Neuronal stem cell (in vitro differentiated cells): ENCODE results near the gene TP63.

Source experiments
- DNase-seq: peaks from one replicate; pipeline ENCODE4 v3.0.0-alpha.2; 2013; ENCODE audit warnings: low spot score
- H2AFZ ChIP-seq: one replicate; pipeline ENCODE4 v1.6.1; 2013; ENCODE audit warnings: mild to moderate bottlenecking, low read length, inconsistent platforms
- H2AK5ac ChIP-seq: 2 replicates; pipeline ENCODE4 v1.6.1; 2013; ENCODE audit warnings: low read depth, mild to moderate bottlenecking, inconsistent platforms, low read length, moderate library complexity, mixed read lengths
- H2BK120ac ChIP-seq: 2 replicates; pipeline ENCODE4 v1.6.1; 2013; ENCODE audit warnings: low read depth, mild to moderate bottlenecking, inconsistent platforms, low read length, moderate library complexity, mixed read lengths
- H2BK12ac ChIP-seq: one replicate; pipeline ENCODE4 v1.6.1; 2013; ENCODE audit warnings: low read length, inconsistent platforms
- H2BK15ac ChIP-seq: 2 replicates; pipeline ENCODE4 v1.6.1; 2013; ENCODE audit warnings: mild to moderate bottlenecking, low read length, inconsistent platforms, mixed read lengths
- H2BK5ac ChIP-seq: one replicate; pipeline ENCODE4 v1.6.1; 2013; ENCODE audit warnings: inconsistent platforms, mild to moderate bottlenecking, low read length, moderate library complexity
- H3K14ac ChIP-seq: one replicate; pipeline ENCODE4 v1.6.1; 2013; ENCODE audit warnings: low read length, inconsistent platforms
- H3K18ac ChIP-seq: 2 replicates; pipeline ENCODE4 v1.6.1; 2013; ENCODE audit warnings: low read length, inconsistent platforms
- H3K23ac ChIP-seq: 2 replicates; pipeline ENCODE4 v1.6.1; 2013; ENCODE audit warnings: low read depth, mild to moderate bottlenecking, mixed read lengths, low read length, inconsistent platforms; ENCODE audit not compliant: poor library complexity
- H3K27ac ChIP-seq: replicated peaks from 3 replicates; pipeline ENCODE4 v1.5.1; 2013; ENCODE audit warnings: low read length, inconsistent platforms
- H3K27me3 ChIP-seq, 3 experiments: 2 replicates each; pipeline ENCODE4 v1.6.1; 2013; ENCODE audit warnings: low read length in 3 of 3, mild to moderate bottlenecking in 2 of 3, inconsistent platforms in 1 of 3, low read depth in 1 of 3, mixed read lengths in 1 of 3, moderate library complexity in 1 of 3; ENCODE audit not compliant: control insufficient read depth in 3 of 3, insufficient read depth in 3 of 3
- H3K36me3 ChIP-seq, 2 donors: replicated peaks in 1 of 2; 2 replicates each; pipeline ENCODE4 v1.6.1; 2013; ENCODE audit warnings: low read length in 2 of 2; ENCODE audit not compliant: control insufficient read depth in 2 of 2, insufficient read depth in 2 of 2
- H3K4ac ChIP-seq: 2 replicates; pipeline ENCODE4 v1.6.1; 2013; ENCODE audit warnings: inconsistent platforms, mild to moderate bottlenecking, low read length, moderate library complexity
- H3K4me1 ChIP-seq, 2 donors: 1 replicate in 1 of 2; 2 replicates in 1 of 2; pipeline ENCODE4 v1.6.1; 2013; ENCODE audit warnings: low read length in 2 of 2, low read depth in 1 of 2; ENCODE audit not compliant: control insufficient read depth in 2 of 2, insufficient read depth in 1 of 2
- H3K4me2 ChIP-seq: one replicate; pipeline ENCODE4 v1.6.1; 2013; ENCODE audit warnings: mild to moderate bottlenecking, low read length, inconsistent platforms; ENCODE audit not compliant: insufficient read depth, poor library complexity, severe bottlenecking
- H3K4me3 ChIP-seq, 2 donors: 2 replicates each; pipeline ENCODE4 v1.5.1; 2013; ENCODE audit warnings: low read length in 2 of 2, mild to moderate bottlenecking in 2 of 2, inconsistent platforms in 1 of 2, moderate library complexity in 1 of 2
- H3K79me1 ChIP-seq: one replicate; pipeline ENCODE4 v1.6.1; 2013; ENCODE audit warnings: low read depth, mild to moderate bottlenecking, inconsistent platforms, low read length, moderate library complexity
- H3K9ac ChIP-seq: one replicate; pipeline ENCODE4 v1.6.1; 2013; ENCODE audit warnings: mild to moderate bottlenecking, low read depth, low read length, inconsistent platforms; ENCODE audit not compliant: poor library complexity
- H3K9me3 ChIP-seq, 2 donors: replicated peaks in 1 of 2; 2 replicates each; pipeline versions ENCODE3 to v1.6.1; 2013; ENCODE audit warnings: low read length in 2 of 2, mild to moderate bottlenecking in 2 of 2, inconsistent platforms in 1 of 2, low read depth in 1 of 2, mixed read lengths in 1 of 2, moderate library complexity in 1 of 2; ENCODE audit not compliant: control insufficient read depth in 2 of 2, insufficient read depth in 1 of 2
- H4K8ac ChIP-seq: one replicate; pipeline ENCODE4 v1.6.1; 2013; ENCODE audit warnings: low read depth, mild to moderate bottlenecking, inconsistent platforms, low read length, moderate library complexity
- H4K91ac ChIP-seq: one replicate; pipeline ENCODE4 v1.6.1; 2013; ENCODE audit warnings: low read length, low read depth, mild to moderate bottlenecking, inconsistent platforms; ENCODE audit not compliant: poor library complexity
- WGBS, 2 donors: extraction: QIAGEN DNeasy Blood & Tissue Kit; methylation state at CpG; one replicate each; pipeline ENCODE4 v1.1.7; 2013; ENCODE audit warnings: missing lambda C conversion rate in 2 of 2, mixed read lengths in 1 of 2; ENCODE audit not compliant: insufficient read length in 2 of 2, insufficient replicate concordance in 1 of 2; ENCODE audit errors: extremely low coverage in 2 of 2; 5-methylcytosine and 5-hydroxymethylcytosine counted together

The TP63 gene

DNA sequence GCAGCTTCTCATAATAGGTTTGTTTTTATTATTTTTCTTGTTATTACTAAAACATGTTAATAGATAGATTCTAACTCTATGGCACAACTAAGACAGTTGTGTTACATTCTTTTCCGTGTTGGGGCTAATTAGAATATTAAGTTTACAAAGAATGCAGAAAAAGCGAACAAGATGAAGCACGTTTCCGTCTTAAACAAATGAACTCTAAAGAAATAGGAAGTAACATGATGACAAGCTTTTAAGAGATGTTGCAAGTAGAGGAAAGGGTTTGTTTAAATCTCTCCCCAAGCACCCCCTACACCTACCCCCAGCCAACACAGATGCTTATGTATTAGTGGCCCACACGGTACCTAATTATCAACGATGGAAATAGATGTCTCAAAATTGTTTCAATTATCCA is 207.1 kb downstream of the TP63 start:
- no peak overlapping the region for H4K8ac ChIP-seq
- H3K4me2 ChIP-seq = no peak overlapping the region
- H3K4me1 ChIP-seq = no peaks in the 10 kb centered on the region
- H4K91ac ChIP-seq = no peak overlapping the region
- H2BK120ac ChIP-seq = no peak overlapping the region
- no peak overlapping the region for H3K27ac ChIP-seq
- H3K4me3 ChIP-seq = no peak overlapping the region
- no peak overlapping the region for H3K18ac ChIP-seq
- H2BK5ac ChIP-seq = no peak overlapping the region
- H2BK15ac ChIP-seq = no peak overlapping the region
- DNase-seq = no peak
- no peak overlapping the region for H3K9ac ChIP-seq
- H2AFZ ChIP-seq = no peak overlapping the region
- no peaks in the 10 kb centered on the region for H3K9me3 ChIP-seq
- H3K79me1 ChIP-seq = no peaks in the 10 kb centered on the region
- H3K23ac ChIP-seq = no peak overlapping the region
- peaks cover 0 to 17% (median 0%) of the 10 kb centered on the region in 3 experiments for H3K27me3 ChIP-seq
- H3K4ac ChIP-seq = no peak overlapping the region
- no CpG with 5 or more reads among the region's 6 CpGs for WGBS, 2 donors
- H2BK12ac ChIP-seq = no peak overlapping the region
- H2AK5ac ChIP-seq = no peak overlapping the region
- no peaks in the 10 kb centered on the region for H3K36me3 ChIP-seq
- no peak overlapping the region for H3K14ac ChIP-seq

DNA sequence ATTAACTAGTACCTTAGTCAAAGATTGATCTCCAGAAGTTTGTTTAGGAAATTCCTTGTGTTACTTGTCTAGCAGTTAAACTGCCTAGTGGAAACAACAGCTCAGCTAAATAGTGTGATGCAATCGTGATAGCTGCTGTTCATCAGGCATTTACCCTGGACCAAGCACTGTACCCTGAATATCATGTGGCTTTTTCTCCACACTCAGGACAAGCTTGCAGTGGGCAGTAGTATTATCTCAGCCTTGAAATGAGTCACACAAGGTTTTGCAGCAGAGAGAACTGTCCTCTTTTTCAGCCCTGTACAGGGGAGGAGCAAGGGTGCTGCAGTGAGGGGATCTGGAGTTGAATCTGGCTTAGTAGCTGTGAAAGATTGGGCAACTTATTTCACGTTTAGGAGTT is 208.4 kb downstream of the TP63 start:
- H2BK12ac ChIP-seq = no peak overlapping the region
- no peak overlapping the region for H3K27ac ChIP-seq
- no peaks in the 10 kb centered on the region for H3K9me3 ChIP-seq
- no peak overlapping the region for H3K9ac ChIP-seq
- H3K4ac ChIP-seq = no peak overlapping the region
- no peak overlapping the region for H4K8ac ChIP-seq
- H3K4me2 ChIP-seq = no peak overlapping the region
- DNase-seq = no peak
- no peak overlapping the region for H3K18ac ChIP-seq
- no peaks in the 10 kb centered on the region for H3K79me1 ChIP-seq
- H3K36me3 ChIP-seq = no peaks in the 10 kb centered on the region
- H2AK5ac ChIP-seq = no peak overlapping the region
- H3K4me3 ChIP-seq = no peak overlapping the region
- H2BK15ac ChIP-seq = no peak overlapping the region
- H3K14ac ChIP-seq = no peak overlapping the region
- H2AFZ ChIP-seq = no peak overlapping the region
- WGBS, 2 donors = no CpG with 5 or more reads among the region's 2 CpGs
- no peak overlapping the region for H2BK5ac ChIP-seq
- peaks cover 0 to 7% (median 0%) of the 10 kb centered on the region in 3 experiments for H3K27me3 ChIP-seq
- no peak overlapping the region for H4K91ac ChIP-seq
- no peak overlapping the region for H3K23ac ChIP-seq
- H2BK120ac ChIP-seq = no peak overlapping the region
- no peaks in the 10 kb centered on the region for H3K4me1 ChIP-seq

DNA sequence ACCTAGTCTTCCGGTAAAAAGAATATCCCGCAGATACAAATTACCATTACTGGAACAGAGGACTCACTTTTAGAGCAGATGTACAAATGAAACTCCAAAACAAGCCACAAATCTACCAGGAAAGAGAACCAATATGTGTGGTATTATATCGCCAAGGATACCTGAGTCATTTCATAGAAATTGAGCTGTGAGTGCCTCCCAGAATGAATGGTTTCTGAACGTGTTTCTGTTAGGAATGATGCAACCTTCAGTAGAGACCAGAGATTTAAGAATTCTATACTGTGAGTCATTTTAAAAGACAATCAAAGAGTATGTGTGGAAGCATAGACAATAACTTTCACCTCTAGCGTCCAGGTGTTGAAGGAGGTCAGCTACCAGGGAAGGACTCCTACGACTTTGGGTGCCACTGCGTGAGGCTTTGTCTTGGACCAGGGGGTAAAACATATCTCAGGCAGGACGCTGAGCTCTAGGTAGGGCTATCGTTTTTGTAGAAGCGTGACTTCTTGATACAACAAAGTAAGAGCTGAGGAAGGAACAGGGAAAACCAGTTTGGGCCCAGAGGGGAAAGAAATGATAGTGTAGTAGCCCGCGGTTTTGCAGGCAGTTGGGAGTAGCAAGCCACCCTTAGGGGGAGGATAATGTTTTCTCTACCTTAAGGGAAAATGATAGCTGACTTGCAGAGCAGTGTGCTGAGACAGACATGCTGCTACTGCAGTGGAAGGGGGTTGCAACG is 210.4 kb downstream of the TP63 start:
- H2BK5ac ChIP-seq = no peak overlapping the region
- no peak overlapping the region for H3K9ac ChIP-seq
- no peak overlapping the region for H3K23ac ChIP-seq
- H4K91ac ChIP-seq = no peak overlapping the region
- H3K79me1 ChIP-seq = no peaks in the 10 kb centered on the region
- H3K36me3 ChIP-seq = no peaks in the 10 kb centered on the region
- no peak overlapping the region for H3K4ac ChIP-seq
- no peak overlapping the region for H3K4me3 ChIP-seq
- H3K9me3 ChIP-seq = no peaks in the 10 kb centered on the region
- H3K4me1 ChIP-seq = no peaks in the 10 kb centered on the region
- no peak overlapping the region for H2BK120ac ChIP-seq
- no CpG with 5 or more reads among the region's 13 CpGs for WGBS, 2 donors
- no peak overlapping the region for H3K14ac ChIP-seq
- H2AK5ac ChIP-seq = no peak overlapping the region
- no peak overlapping the region for H3K4me2 ChIP-seq
- H4K8ac ChIP-seq = no peak overlapping the region
- no peak overlapping the region for H2BK15ac ChIP-seq
- DNase-seq = no peak
- H2BK12ac ChIP-seq = no peak overlapping the region
- H3K27me3 ChIP-seq = peaks cover 0 to 4% (median 0%) of the 10 kb centered on the region in 3 experiments
- H3K18ac ChIP-seq = no peak overlapping the region
- H3K27ac ChIP-seq = no peak overlapping the region
- no peak overlapping the region for H2AFZ ChIP-seq

DNA sequence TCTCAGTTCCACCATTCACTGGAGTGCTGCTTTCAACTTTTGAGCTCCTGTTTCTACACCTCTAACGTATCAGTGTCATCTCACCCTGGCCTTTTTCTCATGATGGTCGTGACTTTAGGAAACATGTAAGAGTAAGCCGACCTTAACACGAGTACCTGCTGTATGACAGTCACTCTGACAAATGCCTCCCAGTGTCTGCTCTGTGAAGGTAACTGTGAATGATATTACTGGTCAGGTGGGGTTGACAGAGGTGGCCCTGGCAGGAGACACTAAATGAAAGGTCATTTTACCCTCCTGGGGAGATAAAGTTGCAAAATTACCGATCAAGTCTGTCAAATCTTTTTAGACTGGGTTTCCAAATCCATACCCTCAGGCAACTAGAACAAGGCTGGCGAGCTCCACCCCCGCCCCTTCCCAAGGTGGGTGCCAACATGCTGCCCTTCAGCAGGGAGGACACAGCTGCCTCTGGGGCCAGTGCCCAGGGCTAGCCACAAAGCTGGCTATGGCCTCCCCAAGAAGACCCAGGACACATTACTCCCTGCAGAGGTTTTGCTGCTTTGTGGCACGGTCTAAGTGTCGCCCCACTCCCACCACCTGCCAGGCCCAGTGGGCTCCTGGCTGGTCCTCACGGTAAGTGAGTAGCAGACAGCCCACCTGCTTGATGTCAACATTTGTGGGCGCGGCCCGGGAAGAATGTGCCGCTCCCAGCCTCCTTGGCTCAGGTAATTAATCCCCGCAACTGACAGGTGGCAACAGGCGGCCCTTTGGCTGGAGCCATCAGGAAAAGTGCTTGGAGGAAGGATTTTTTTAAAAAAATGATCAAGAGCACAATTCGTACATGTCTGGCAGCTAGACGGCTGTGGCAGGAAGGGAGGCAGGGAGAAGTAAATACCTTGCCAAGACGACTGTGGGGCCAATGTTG is 211.8 kb downstream of the TP63 start:
- Histone ChIP-seq H3K36me3 (no peaks in the 10 kb centered on the region), H3K9me3 (no peaks in the 10 kb centered on the region), H3K79me1 (no peaks in the 10 kb centered on the region), H3K4me2 (no peak overlapping the region), H3K4me1 (no peaks in the 10 kb centered on the region), H2AK5ac (no peak overlapping the region), H4K8ac (no peak overlapping the region), H2AFZ (no peak overlapping the region), H3K18ac (no peak overlapping the region), H3K4me3 (no peak overlapping the region), H2BK15ac (no peak overlapping the region), H3K27ac (no peak overlapping the region), H3K27me3 (peaks cover 0 to 4% (median 0%) of the 10 kb centered on the region in 3 experiments), H2BK5ac (no peak overlapping the region), H2BK12ac (no peak overlapping the region), H3K9ac (no peak overlapping the region), H2BK120ac (no peak overlapping the region), H4K91ac (no peak overlapping the region), H3K4ac (no peak overlapping the region), H3K23ac (no peak overlapping the region), H3K14ac (no peak overlapping the region)
- WGBS, 2 donors = no CpG with 5 or more reads among the region's 19 CpGs
- no peak for DNase-seq
